GM12878 (cell line): Measurements from ENCODE around the gene TSPEAR. TPM values are rescaled to one million over a fixed set of nuclear protein-coding genes. Genes with fewer than 3 reads are reported as not detected.

Source experiments
- ATAC-seq: fragments of 200-7000 bp; cut with Tn5 transposase; 3 replicates; pipeline ENCODE4 v1.9.1; 2020; ENCODE audit warnings: mild to moderate bottlenecking, moderate library complexity
- BruUV-seq: library from RNA; stranded (reverse); fragments of 400-500 nt; replicated peaks from 2 replicates; lab custom pipeline; 2021; lab: Mats Ljungman, UMichigan
- CTCF ChIA-PET: fragments of 300-600 bp; sonication (Branson Sonifier 250); formaldehyde crosslinking; extraction: SDS; loops from one replicate; lab custom pipeline; 2021; ENCODE audit warnings: inconsistent platforms; lab: Yijun Ruan, JAX
- POLR2A ChIA-PET: fragments of 350-600 bp; formaldehyde crosslinking; extraction: SDS; loops from one replicate; lab custom pipeline; 2021; ENCODE audit warnings: inconsistent platforms; lab: Charles Lee
- RAD21 ChIA-PET: fragments of 300-600 bp; sonication (Branson Sonifier 250); formaldehyde crosslinking; loops from one replicate; lab custom pipeline; 2023; ENCODE audit warnings: antibody characterized with exemption; ENCODE audit not compliant: unreplicated experiment; lab: Charles Lee
- SMC1A ChIA-PET: fragments of 300-600 bp; sonication (Branson Sonifier 250); formaldehyde crosslinking; loops from one replicate; lab custom pipeline; 2023; ENCODE audit not compliant: unreplicated experiment, uncharacterized antibody; lab: Charles Lee
- DNase-seq: peaks from one replicate; pipeline ENCODE4 v3.0.0-alpha.2; 2011; ENCODE audit warnings: low read depth, low spot score
- FAIRE-seq: peaks from 3 replicates; lab custom pipeline; 2011; peaks lifted over from hg19 to GRCh38; lab: Jason Lieb, UNC
- H2AFZ ChIP-seq: 2 replicates; pipeline ENCODE4 v1.6.0; 2011; ENCODE audit warnings: low read depth, low read length, control low read depth; ENCODE audit not compliant: control insufficient read depth
- H3K27ac ChIP-seq: 2 replicates; pipeline ENCODE4 v1.5.1; 2011; ENCODE audit warnings: control low read depth; ENCODE audit not compliant: control insufficient read depth, insufficient read depth
- H3K27me3 ChIP-seq, 2 experiments: replicated peaks in 1 of 2; 2 replicates each; pipeline versions ENCODE4 v1.6.0 to v1.6.1; 2011; ENCODE audit warnings: low read length in 1 of 2; ENCODE audit not compliant: control insufficient read depth in 2 of 2, insufficient read depth in 2 of 2
- H3K36me3 ChIP-seq, 2 experiments: 2 replicates each; pipeline ENCODE4 v1.5.1; 2011; ENCODE audit warnings: low read length in 1 of 2; ENCODE audit not compliant: control insufficient read depth in 2 of 2, insufficient read depth in 2 of 2
- H3K4me1 ChIP-seq: 2 replicates; pipeline ENCODE4 v1.6.1; 2011; ENCODE audit warnings: mild to moderate bottlenecking, low read length, moderate library complexity, mixed read lengths; ENCODE audit not compliant: control insufficient read depth, insufficient read depth
- H3K4me2 ChIP-seq: 2 replicates; pipeline ENCODE4 v1.6.0; 2011; ENCODE audit warnings: control low read depth; ENCODE audit not compliant: control insufficient read depth, insufficient read depth
- H3K4me3 ChIP-seq: fragments of 200-600 bp; sonication (generic); 2 replicates; pipeline ENCODE4 v1.5.1; 2016
- H3K79me2 ChIP-seq: 2 replicates; pipeline ENCODE4 v1.6.0; 2011; ENCODE audit warnings: low read length; ENCODE audit not compliant: control insufficient read depth, insufficient read depth
- H3K9ac ChIP-seq: 2 replicates; pipeline ENCODE4 v1.8.0; 2011; ENCODE audit warnings: low read length, control low read depth, mixed read lengths; ENCODE audit not compliant: control insufficient read depth, insufficient read depth
- H3K9me3 ChIP-seq: replicated peaks from 3 replicates; pipeline ENCODE4 v1.5.1; 2011; ENCODE audit warnings: mild to moderate bottlenecking, low read length; ENCODE audit not compliant: control insufficient read depth, insufficient read depth
- H4K20me1 ChIP-seq: 2 replicates; pipeline ENCODE4 v1.6.0; 2011; ENCODE audit not compliant: control insufficient read depth, insufficient read depth
- BMI1 ChIP-seq: fragments of 450-650 bp; IDR thresholded peaks from 2 replicates; pipeline ENCODE4 v1.6.1; 2016; ENCODE audit warnings: mild to moderate bottlenecking, moderate library complexity, borderline replicate concordance
- CREB1 ChIP-seq: IDR thresholded peaks from 2 replicates; pipeline ENCODE4 v1.6.1; 2012; ENCODE audit warnings: low read depth, mild to moderate bottlenecking, inconsistent platforms
- KLF5 ChIP-seq: fragments of 450-650 bp; IDR thresholded peaks from 2 replicates; pipeline ENCODE4 v1.6.1; 2014; ENCODE audit warnings: mild to moderate bottlenecking; ENCODE audit not compliant: partially characterized antibody
- MYC ChIP-seq: IDR thresholded peaks from 2 replicates; pipeline ENCODE4 v1.6.1; 2011; ENCODE audit warnings: mild to moderate bottlenecking, low read length, moderate library complexity, inconsistent platforms; ENCODE audit not compliant: insufficient read depth, insufficient replicate concordance, insufficient read length, severe bottlenecking
- NRF1 ChIP-seq: conservative IDR thresholded peaks from 2 replicates; pipeline ENCODE4 v1.6.1; 2011; ENCODE audit warnings: mild to moderate bottlenecking, low read depth, low read length, improper control_type of control experiment
- POLR2AphosphoS5 ChIP-seq: IDR thresholded peaks from 2 replicates; pipeline ENCODE4 v1.6.1; 2011; ENCODE audit warnings: mild to moderate bottlenecking, low read length, inconsistent platforms
- RAD21 ChIP-seq: IDR thresholded peaks from 2 replicates; pipeline ENCODE4 v1.6.1; 2011; ENCODE audit warnings: mild to moderate bottlenecking, low read depth, low read length, moderate library complexity; ENCODE audit not compliant: insufficient read depth
- STAT1 ChIP-seq: fragments of 450-650 bp; conservative IDR thresholded peaks from 2 replicates; pipeline ENCODE4 v1.6.1; 2014; ENCODE audit warnings: antibody characterized with exemption, mild to moderate bottlenecking
- USF2 ChIP-seq: IDR thresholded peaks from 2 replicates; pipeline ENCODE4 v1.6.1; 2011; ENCODE audit warnings: low read depth, low read length, improper control_type of control experiment, borderline replicate concordance
- ZNF207 ChIP-seq: fragments of 450-650 bp; IDR thresholded peaks from 2 replicates; pipeline ENCODE4 v1.6.1; 2014; ENCODE audit warnings: antibody characterized with exemption, mild to moderate bottlenecking, borderline replicate concordance
- ZNF24 ChIP-seq: fragments of 450-650 bp; IDR thresholded peaks from 2 replicates; pipeline ENCODE4 v1.6.1; 2017; ENCODE audit warnings: antibody characterized with exemption, mild to moderate bottlenecking
- WGBS: methylation state at CpG from one replicate; pipeline ENCODE4 v1.1.6; 2016; ENCODE audit warnings: low lambda C conversion rate; ENCODE audit not compliant: insufficient replicate concordance, insufficient coverage; ENCODE audit errors: missing lambda C conversion rate; 5-methylcytosine and 5-hydroxymethylcytosine counted together
- in situ Hi-C: fragments of 300-500 bp; cut with MboI; formaldehyde crosslinking; loops from 9 replicates; pipeline ENCODE4 v1.14.3; 2018; ENCODE audit warnings: mixed read lengths
- intact Hi-C: fragments of 100-400 bp; cut with micrococcal nuclease; formaldehyde crosslinking; loops from one replicate; pipeline ENCODE4 v1.14.2; 2022; ENCODE audit not compliant: unreplicated experiment
- polyA plus RNA-seq, 11 experiments: library from polyadenylated mRNA; depleted of rRNA in 4 of 11; unstranded in 6 of 11; stranded (reverse) in 5 of 11; fragments of >200 nt; fragmentation: Nextera tagmentation in 4 of 11; fragmentation: Illumina TruSeq in 1 of 11; extraction: Ambion mirVana in 4 of 11; extraction: Trizol in 1 of 11; gene quantifications; 1 replicate in 1 of 11; 2 replicates in 10 of 11; pipeline versions ENCODE4 v1.2.1 to v1.2.3, GENCODE V29; 2011 to 2016; ENCODE audit warnings: inconsistent platforms in 2 of 11, missing spikeins in 2 of 11, low read depth in 1 of 11
- total RNA-seq, 4 experiments: library from RNA; depleted of rRNA in 3 of 4; stranded (reverse); fragments of >200 nt in 3 of 4; fragmentation: Illumina TruSeq in 1 of 4; extraction: Trizol in 1 of 4; gene quantifications; 2 replicates each; pipeline versions ENCODE4 v1.2.1 to v1.2.3, GENCODE V29; 2013 to 2021
- TF ChIP-seq, protein P1 (sequence below), 3 experiments: IDR thresholded peaks in 2 of 3; conservative IDR thresholded peaks in 1 of 3; 2 replicates each; pipeline ENCODE4 v1.5.1; 2011; ENCODE audit warnings: low read depth in 3 of 3, low read length in 3 of 3, mild to moderate bottlenecking in 3 of 3, control low read depth in 2 of 3, moderate library complexity in 2 of 3, inconsistent platforms in 1 of 3, mixed read lengths in 1 of 3; ENCODE audit not compliant: control insufficient read depth in 2 of 3, insufficient read depth in 1 of 3; ENCODE audit errors: extremely low read depth in 1 of 3
- TF ChIP-seq, protein P2 (sequence below): IDR thresholded peaks from 2 replicates; pipeline ENCODE4 v1.6.1; 2012; ENCODE audit warnings: low read depth, low read length, improper control_type of control experiment

Gene TSPEAR
- total and polyA plus RNA-seq, 10 of the 15 experiments (the other 5 are each of a cell fraction or from before 2014, with no cell fraction given): not detected

DNA sequence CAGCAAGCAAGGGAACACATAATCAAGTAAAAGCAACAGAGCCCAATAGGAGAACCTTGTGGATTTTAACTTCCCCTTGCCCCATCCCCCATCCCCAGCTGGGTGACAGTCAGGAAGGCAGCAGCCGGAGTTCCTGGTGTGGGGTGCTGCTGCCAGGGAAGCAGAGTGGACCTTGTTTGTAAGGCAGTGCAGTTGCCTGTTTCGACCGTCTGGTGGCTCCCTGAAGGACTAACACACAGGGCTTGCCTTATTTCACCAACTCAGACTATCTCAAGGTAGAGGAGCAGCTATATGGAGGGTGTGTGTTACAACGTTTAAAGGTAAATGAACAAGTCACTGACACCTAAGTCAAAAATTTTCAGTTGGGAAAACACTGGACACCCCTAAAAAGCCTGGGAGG, 92.9 kb downstream of the TSPEAR start:
- DNase-seq (no peak), ATAC-seq (no peak), FAIRE-seq (no peak)
- Histone ChIP-seq H3K4me2 (no peak overlapping the region), H3K27me3 (no peaks in the 10 kb centered on the region), H3K4me1 (no peaks in the 10 kb centered on the region), H3K36me3 (no peaks in the 10 kb centered on the region), H3K27ac (no peak overlapping the region), H3K79me2 (no peaks in the 10 kb centered on the region), H4K20me1 (no peaks in the 10 kb centered on the region), H3K9me3 (peaks cover 1% of the 10 kb centered on the region; the same call in 1 of the 3 replicates), H2AFZ (no peak overlapping the region), H3K9ac (no peak overlapping the region), H3K4me3 (no peak overlapping the region)
- BruUV-seq: no TSS peak
- TF ChIP-seq CREB1: no peak
- TF ChIP-seq, protein P1, sequence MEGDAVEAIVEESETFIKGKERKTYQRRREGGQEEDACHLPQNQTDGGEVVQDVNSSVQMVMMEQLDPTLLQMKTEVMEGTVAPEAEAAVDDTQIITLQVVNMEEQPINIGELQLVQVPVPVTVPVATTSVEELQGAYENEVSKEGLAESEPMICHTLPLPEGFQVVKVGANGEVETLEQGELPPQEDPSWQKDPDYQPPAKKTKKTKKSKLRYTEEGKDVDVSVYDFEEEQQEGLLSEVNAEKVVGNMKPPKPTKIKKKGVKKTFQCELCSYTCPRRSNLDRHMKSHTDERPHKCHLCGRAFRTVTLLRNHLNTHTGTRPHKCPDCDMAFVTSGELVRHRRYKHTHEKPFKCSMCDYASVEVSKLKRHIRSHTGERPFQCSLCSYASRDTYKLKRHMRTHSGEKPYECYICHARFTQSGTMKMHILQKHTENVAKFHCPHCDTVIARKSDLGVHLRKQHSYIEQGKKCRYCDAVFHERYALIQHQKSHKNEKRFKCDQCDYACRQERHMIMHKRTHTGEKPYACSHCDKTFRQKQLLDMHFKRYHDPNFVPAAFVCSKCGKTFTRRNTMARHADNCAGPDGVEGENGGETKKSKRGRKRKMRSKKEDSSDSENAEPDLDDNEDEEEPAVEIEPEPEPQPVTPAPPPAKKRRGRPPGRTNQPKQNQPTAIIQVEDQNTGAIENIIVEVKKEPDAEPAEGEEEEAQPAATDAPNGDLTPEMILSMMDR (IDR thresholded peaks at IDR 0.05 in 2 of 3, conservative IDR thresholded peaks at IDR 0.05 in 1 of 3; ENCODE audit: control insufficient read depth in 2 of 3, extremely low read depth in 1 of 3, insufficient read depth in 1 of 3, low read depth in 3 of 3, low read length in 3 of 3): peak in 1 of 3 experiments; percentile 7; a peak in 2 of 6 replicates
- ChIA-PET POLR2A (no interaction called here), CTCF (interaction anchor here (0.9 to 1.1 kb wide), 2 partner anchors 108 to 175 kb away, joined by 3 read pairs; no protein-coding TSS in a partner anchor), RAD21 (interaction anchor here (0.9 to 1.3 kb wide), 2 partner anchors 54 to 124 kb away, joined by 3 read pairs; no protein-coding TSS in a partner anchor), SMC1A (interaction anchor here (1.1 to 1.3 kb wide), 2 partner anchors 10 to 57 kb away, joined by 3 read pairs; no protein-coding TSS in a partner anchor)
- 18% methylated on average over 4 of the region's 4 CpGs for WGBS
- in situ Hi-C loops (no loop called here), intact Hi-C loops (no loop called here)

DNA sequence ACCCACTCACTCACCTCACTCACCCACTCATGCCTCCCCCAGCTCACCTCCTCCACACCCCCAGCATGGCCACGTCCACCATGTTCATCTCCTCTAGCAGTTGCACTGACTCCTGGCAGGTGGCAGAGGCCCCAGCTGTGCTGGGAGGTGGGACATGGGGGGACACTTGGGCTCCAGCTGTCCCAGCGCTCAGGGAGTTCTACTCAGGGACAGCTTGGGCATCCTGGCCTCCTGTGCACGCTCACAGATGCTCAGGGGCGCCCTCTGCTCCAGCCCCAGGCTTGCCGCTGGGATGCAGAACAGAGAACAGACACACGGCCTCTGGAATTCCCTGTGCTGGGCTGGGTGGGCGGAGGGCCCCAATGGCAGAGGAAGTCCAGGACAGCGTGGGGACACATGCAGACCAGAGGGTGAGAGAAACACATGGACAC, 94.3 kb downstream of the TSPEAR start:
- WGBS: 26% methylated on average over 8 of the region's 8 CpGs
- ChIA-PET CTCF (no interaction called here), POLR2A (no interaction called here), RAD21 (no interaction called here), SMC1A (interaction anchor here (1.2 kb wide), 1 partner anchor 183 kb away, joined by 3 read pairs; no protein-coding TSS in a partner anchor)
- DNase-seq: no peak
- H3K4me1 ChIP-seq: no peaks in the 10 kb centered on the region
- H4K20me1 ChIP-seq: no peaks in the 10 kb centered on the region
- H3K9me3 ChIP-seq: no peaks in the 10 kb centered on the region; the same call in 2 of the 3 replicates
- no TSS peak for BruUV-seq
- no peak overlapping the region for H3K4me3 ChIP-seq
- H3K79me2 ChIP-seq: no peaks in the 10 kb centered on the region
- H3K4me2 ChIP-seq: no peak overlapping the region
- H3K27ac ChIP-seq: no peak overlapping the region
- intact Hi-C loops: no loop called here
- H2AFZ ChIP-seq: no peak overlapping the region
- H3K36me3 ChIP-seq: no peaks in the 10 kb centered on the region
- no peak overlapping the region for H3K9ac ChIP-seq
- H3K27me3 ChIP-seq: no peaks in the 10 kb centered on the region
- in situ Hi-C loops: no loop called here
- ATAC-seq: no peak
- FAIRE-seq: no peak
- TF ChIP-seq STAT1: no peak
- no peak for TF ChIP-seq ZNF24
- TF ChIP-seq BMI1: no peak
- TF ChIP-seq USF2: no peak
- TF ChIP-seq MYC: no peak
- no peak for TF ChIP-seq RAD21
- TF ChIP-seq NRF1: no peak
- TF ChIP-seq ZNF207: no peak
- TF ChIP-seq, protein P2, sequence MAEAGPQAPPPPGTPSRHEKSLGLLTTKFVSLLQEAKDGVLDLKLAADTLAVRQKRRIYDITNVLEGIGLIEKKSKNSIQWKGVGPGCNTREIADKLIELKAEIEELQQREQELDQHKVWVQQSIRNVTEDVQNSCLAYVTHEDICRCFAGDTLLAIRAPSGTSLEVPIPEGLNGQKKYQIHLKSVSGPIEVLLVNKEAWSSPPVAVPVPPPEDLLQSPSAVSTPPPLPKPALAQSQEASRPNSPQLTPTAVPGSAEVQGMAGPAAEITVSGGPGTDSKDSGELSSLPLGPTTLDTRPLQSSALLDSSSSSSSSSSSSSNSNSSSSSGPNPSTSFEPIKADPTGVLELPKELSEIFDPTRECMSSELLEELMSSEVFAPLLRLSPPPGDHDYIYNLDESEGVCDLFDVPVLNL: no peak
- TF ChIP-seq KLF5: no peak
- no peak for TF ChIP-seq POLR2AphosphoS5
